GM19395 (cell line): ENCODE measurements around the gene ALDH5A1.
"Not testable (repeated sequence)": the region's sequence is repeated elsewhere in the genome, so short reads cannot be mapped to it uniquely, and the experiment has no call there.

ENCODE experiments used
- ATAC-seq: cut with Tn5 transposase; IDR thresholded peaks from one replicate; pipeline ENCODE4 v1.9.1; 2021; ENCODE audit warnings: mild to moderate bottlenecking, moderate library complexity; ENCODE audit not compliant: unreplicated experiment

ALDH5A1 gene

DNA sequence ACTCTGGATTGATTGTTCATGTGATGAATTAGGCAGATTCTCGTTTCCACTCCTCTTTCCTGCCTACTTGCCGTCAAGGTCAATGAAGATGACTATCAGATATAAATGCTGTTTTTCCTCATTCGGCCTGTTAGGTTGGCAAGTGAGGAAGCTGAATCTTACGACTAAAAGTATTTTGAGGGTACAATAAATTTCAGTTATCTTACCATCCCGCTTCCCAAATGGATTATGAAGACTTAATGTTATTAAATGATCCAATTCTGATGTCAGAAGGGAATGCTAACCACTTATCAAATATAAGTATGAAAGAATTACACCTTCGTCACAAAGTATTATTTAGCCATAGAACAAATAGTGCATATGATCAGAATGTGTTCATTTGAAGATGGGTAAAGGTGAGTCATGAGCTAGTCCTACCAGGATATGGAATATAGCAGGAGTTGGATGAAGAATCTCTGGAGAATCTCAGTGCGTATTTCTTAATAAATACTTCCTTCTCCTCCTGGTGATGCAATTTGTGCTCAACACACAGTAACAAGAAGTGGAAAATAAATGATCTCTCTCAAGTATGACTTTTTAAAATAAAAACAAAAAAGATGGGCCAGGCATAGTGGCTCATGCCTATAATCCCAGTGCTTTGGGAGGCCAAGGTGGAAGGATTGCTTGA, 10.0 kb upstream of the ALDH5A1 start:
- no peak for ATAC-seq

DNA sequence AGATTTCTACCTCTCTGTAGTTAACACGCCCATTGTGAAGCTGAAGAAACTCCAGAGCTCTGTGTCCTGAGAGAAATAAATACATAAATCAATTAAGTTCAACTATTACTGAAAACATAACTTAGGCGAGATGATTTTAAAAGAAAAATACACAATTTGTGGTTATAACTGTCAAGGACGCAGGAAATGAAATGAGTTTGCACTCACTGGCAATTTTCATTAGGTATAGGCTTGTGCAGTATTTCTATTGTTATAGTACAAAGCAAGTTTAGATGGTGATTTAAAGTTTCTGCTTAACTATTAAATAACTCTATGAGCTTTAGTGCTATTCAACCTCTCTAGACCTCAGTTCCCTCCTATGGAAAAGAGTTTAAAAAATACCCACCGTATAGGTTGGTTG, 8.7 kb upstream of the ALDH5A1 start:
- no peak for ATAC-seq

DNA sequence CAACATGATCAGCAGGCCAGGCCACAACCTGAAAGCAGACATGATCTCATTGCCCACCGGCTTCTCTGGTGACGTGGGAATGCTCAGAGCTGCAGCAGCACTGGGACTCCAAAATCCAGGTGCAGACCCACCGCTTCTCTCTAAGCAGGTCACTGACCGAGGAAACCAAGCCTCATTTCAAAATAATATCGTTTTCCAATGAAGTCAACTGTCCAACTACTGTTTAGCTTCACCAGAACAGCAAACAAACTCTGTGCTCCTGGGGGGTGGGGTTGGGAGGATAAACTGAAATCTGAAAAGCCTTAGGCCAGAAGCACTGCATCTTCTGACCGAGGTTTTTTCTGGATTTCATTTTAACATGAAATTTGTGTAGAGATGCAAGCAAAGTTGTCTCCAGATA, 5.3 kb upstream of the ALDH5A1 start, which contains the start of gene GPLD1:
TSS of gene GPLD1 (minus strand) at position 109 of the 400 bp plus-strand sequence. CDS start at position 42, 67 bp downstream.
- no peak for ATAC-seq

DNA sequence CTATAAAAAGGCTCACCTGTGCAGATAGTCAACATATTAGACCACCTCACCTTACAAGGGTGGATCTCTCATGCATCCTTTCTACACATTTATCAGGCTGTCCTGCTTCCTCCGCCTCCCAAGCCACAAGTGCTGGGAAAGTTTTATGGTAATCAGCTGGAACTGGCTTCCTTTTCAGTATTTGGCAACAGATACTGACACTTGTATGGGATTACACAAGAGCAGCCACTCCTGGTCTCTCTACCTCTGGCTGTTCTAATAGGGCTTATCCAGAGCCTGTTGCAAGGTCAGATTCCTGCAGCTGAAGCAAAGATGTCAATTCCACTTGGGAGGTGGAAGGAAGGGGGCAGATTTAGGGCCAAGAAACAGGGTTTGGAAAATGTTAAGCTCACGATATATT, 4.9 kb upstream of the ALDH5A1 start:
- no peak for ATAC-seq

DNA sequence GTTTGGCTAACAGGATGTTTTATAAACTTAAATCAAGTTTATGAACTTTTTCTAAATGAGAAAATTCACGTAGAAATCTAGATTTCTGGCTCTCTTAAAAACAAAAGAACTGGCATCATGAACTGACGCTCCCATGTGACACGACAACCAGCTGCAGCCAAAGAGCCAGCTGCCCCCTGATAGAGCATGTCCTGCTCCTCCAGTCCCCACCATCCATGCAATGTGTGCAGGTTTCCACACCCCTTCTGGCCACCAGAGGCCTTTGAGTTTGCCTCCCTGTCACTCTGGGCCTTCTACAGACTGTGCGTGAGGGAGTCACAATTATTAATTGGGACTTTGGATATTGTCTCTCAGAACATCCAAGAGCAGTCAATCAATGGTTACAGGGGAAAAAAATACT, 3.8 kb upstream of the ALDH5A1 start:
- no peak for ATAC-seq

DNA sequence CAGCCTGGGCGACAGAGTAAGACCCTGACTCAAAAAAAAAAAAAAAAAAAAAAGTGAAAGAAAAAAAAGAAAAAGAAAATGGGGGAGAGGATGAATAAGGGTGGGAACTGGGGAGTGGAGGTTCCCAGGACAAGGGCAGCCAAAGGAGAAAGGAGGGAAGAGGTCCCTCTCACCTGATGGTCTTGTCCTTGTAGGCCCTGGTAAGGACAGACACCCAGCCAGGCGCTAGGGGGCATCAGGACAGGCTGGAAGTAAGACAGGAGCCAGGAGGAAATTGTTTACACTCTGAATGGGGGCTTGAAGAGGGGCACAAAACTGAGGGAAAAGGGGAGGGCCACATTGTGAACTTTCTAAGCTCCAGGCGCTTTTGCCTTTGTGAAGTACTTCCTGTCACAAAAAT, 2.3 kb upstream of the ALDH5A1 start:
- no peak for ATAC-seq

DNA sequence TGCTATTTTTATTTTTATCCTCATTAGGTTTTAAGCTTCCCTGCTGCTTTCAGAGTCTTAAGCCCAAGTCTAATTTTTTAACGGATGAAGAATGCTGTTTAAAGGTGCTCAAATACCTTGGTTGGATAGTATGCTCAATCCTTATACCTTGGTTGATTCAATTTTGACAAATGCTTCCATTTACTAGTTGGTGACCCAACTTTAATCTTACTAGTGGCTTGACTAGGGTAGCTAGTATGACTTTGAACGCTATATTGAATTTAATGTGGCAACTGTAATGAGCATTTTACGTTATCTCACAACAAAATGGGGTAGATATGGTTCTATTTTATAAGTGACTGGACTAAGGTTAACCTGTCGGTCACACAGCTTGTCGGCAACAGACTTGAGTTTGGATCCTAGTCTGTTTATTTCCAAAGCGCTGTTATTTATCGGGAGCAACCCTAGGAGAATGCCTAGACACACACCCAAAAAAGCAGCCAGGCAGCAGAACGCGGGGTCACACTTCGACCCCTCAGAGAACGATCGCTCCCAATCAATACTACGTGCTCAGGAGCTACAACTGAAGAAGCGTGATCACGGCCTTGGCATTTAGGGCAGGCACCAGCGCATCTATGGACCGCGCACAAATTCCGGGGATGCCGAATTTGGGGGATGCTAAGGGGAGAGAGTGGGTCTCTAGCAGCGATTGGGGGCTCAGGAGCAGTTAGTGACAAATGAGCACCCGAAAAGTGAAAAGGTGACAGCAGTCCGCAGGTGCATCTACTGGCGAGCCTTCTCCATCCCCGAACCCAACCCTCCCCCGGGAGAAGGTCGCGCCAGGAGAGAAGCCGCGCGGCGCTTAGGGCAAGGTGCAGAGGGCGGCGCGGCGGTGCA, 586 bp upstream of the ALDH5A1 start:
- peak; percentile 15 for ATAC-seq

DNA sequence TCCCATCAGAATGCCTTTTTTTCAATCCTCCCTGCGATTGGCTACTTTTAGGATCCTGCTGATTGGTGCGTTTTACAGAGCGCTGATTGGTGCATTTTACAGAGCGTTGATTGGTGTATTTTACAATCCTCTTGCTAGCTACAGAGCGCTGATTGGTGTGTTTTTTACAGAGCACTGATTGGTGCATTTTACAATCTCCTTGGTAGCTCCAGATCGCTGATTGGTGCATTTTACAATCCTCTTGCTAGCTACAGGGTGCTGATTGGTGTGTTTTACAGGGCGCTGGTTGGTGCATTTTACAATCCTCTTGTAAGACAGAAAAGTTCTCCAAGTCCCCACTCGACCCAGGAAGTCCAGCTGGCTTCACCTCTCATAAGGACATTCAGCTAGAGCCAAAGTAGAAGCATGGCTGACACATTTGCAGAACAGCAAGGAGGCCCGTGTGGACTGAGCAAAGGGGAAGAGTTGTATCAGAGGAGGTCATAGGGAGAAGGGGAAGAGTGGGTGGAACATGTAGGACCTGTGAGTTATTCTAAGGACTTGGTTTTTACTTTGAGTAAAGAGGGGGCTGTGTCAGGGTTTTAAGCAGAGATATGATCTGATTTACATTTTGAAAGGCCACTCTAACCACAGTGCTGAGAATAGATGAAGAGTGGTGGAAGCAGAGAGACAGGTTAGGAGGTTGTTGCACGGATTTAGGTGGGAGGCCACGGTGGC, 2.6 kb downstream of the ALDH5A1 start:
- ATAC-seq, result no peak

DNA sequence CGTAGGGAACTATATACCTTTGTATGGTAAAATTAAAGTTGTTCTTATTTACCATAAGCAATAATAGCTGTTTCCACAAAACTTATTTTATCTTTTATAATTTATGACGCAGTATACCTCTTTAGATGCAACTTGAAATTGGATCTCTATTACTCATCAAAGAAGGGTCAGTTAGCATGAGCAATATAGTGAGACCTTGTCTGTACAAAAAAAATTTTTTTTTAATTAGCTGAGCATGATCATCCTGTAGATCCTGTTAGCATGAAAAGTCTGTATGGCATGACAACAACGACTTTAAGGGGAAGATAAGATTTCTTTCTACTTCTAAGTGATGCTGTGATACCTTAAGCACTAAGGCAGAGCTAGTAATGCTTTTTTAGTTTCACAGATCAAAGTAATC, 5.9 kb downstream of the ALDH5A1 start:
- no peak for ATAC-seq

DNA sequence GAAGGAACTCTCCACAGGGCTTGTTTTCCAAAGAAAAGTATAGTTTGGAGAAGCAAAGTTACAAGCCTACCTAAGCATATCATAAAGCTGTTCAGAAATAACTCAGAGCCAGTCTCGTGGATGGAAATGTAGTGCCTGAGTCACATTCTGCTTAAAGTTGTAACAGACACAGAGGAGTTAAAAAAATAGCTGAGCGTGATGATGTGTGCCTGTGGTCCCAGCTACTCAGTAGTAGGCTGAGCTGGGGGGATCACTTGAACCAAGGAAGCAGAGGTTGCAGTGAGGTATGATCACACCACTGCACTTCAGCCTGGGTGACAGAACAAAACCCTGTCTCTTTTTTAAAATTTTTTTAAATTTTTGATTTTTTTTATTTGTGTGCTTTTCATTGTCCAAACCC, 6.6 kb downstream of the ALDH5A1 start:
- ATAC-seq, result no peak

DNA sequence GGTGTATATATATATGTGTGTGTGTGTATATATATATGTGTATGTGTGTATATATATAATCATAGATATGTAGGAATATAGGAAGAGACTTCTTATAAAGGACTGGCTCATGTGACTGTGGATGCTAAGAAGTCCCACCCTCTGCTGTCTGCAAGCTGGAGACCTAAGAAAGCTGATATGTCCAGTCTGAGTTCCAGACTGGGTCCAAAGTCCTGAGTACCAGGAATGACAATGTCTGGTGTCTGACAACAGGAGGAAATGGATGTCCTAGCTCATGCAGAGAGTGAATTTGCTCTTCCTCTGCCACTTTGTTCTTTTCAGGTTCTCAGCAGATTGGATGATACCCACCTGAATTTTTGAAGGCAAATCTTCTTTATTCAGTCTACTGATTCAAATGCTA, 7.1 kb downstream of the ALDH5A1 start:
- no peak for ATAC-seq

DNA sequence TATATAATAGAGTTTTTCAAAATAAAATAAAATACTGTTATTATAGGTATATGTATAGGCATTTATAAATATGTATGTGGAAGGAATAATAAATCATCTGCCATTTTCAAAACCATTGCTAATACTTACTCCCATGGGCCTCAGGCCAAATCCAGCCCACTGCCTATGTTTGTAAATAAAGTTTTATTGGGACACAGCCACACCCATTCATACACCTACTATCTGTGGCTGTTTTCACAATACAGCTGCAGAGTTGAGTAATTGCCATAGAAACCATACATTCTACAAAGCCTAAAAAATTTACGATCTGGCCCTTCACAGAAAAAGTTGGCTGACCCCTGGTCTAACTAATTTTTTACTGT, 9.5 kb downstream of the ALDH5A1 start:
- no peak for ATAC-seq

DNA sequence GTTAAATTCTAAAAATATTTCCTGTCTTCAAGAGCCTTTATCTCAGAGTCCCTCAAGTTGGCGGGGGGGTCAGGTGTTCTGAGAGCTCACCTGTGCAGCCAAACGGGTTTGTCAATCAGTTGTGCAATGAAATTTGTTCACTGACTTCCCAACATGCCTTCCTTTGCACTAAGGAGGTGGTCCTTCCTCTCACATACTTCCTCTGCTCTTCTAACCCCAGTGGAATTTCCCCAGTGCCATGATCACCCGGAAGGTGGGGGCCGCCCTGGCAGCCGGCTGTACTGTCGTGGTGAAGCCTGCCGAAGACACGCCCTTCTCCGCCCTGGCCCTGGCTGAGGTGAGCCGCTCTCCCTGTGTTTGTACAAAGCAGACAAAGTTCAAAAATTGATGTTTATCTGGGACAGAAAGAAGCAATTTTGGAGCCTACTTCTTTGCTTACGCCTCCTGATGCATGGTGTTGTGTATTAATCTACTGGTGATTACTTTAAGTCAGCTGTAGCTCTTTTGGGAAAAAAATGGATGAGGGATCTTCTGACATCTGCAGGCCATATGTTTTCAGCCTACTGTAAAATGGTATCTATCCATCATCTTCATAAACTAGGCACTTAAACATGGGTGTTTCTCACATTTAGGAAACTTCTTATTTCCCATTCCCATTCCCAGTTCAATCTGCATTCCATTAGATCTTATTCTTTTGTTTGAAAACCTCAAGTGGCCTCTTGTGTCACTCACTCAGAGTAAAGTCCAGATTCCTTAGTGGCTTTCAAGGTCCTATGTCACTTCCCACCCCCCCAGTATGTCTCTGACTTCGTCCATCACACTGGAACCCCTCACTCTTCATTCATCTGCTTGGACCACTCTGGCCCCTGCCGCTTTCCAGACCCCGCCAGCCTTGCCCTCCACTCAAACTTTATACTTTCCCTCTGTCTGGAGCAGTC, 10.1 kb downstream of the ALDH5A1 start:
- ATAC-seq, result no peak

DNA sequence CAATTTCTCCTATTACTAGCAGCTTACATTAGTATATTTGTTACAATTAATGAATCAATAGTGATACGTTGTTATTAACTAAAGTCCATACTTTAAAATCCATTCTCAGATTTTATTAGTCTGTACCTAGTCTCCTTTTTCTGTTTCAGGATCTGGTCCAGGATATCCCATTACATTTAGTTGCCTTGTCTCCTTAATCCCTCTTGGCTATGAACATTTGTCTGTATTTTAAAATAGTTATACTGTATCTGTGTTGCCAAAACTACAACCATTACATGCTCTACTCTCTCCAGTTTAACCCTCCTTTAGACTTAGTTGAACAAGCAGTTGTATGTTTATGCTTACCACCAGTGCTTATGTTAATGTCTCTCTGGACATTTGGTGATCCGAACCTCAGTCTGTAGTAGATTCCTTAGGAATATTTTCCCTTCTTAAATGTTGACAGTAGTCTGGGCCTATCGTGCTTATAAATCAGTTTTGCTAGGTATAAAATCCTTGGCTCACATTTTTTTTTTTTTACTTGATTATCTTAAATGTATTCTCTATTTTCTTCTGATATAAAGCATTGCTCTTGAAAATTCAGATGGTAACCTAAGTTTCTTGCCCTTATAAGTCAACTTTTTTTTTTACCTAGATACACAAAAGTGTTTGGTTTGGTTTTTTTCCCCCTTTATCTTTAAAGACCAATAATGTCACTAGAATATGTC, 12.2 kb downstream of the ALDH5A1 start:
- no peak for ATAC-seq

DNA sequence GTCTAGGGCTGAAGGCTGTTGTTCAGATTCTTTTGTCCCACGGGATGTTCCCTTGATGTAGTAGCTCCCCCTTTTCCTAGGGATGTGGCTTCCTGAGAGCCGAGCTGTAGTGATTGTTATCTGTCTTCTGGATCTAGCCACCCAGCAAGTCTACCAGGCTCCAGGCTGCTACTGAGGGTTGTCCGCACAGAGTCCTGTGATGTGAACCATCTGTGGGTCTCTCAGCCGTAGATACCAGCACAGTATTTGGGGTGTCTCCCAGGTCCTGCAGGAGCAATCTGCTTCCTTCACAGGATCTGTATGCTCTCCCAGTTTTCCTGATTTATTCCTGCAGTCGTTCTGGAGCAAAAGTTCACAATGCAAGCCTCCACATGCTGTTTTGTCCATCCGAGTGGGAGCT, 17.2 kb downstream of the ALDH5A1 start:
- ATAC-seq, result not testable (repeated sequence)

DNA sequence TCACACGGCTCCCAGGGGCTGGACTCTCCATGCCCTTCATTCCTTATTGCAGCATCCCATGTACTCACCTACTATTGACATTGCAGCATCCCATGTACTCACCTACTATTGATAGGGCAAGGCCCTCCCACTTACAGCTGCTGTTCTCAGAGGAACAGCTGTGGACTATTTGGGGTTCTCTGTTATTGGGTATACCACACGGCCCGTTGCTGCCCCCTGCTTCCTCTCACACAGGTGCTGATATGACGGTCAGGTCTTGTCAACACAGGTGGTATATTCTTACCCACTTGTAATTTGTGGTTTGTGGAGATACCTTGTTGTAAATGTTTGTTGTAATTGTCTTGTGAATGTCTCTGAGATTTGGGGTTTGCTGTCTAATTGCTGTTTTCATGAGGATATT, 18.8 kb downstream of the ALDH5A1 start:
- no peak for ATAC-seq

DNA sequence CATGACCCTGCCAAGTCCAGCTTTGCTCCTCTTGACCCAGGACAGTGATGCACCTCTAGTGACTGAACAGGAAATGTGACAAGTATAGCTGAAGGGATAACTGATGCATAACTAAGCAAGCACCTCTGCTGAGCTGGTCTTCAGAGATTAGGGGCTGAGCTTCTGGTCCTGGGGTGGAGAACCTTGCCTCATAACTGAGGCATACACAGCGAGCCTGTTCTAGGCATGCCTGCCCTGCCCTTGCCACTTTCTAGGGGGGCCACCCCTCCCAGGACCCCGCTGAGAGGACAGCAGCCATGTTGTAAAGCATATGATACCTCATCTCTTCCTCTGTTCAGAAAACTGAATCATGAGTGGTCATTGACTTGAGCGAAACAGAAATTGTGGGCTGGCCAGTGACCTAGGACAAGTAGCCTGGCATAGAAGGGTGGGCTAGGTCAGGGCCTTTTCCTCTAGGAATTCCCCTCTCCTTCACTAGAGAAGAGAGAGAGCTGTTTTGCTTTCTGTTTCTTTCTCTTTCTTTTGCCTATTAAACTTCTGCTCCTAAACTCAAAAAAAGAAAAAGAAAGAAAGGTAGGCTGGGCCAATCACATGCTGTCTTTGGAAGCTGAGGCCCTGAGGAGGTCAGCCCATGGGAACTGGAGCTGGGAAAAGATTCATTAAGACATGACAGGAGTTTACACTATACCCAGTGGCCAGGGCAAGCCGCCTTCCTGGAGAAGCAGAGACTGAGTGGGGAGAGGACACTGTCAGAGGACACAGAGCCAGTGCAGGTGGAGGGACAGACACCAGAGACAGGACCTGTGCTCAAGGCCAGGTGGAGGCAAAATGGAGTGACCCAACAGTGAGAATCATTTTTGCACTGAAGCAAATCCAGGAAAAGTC, 23.1 kb downstream of the ALDH5A1 start:
- peak; percentile 84 for ATAC-seq

DNA sequence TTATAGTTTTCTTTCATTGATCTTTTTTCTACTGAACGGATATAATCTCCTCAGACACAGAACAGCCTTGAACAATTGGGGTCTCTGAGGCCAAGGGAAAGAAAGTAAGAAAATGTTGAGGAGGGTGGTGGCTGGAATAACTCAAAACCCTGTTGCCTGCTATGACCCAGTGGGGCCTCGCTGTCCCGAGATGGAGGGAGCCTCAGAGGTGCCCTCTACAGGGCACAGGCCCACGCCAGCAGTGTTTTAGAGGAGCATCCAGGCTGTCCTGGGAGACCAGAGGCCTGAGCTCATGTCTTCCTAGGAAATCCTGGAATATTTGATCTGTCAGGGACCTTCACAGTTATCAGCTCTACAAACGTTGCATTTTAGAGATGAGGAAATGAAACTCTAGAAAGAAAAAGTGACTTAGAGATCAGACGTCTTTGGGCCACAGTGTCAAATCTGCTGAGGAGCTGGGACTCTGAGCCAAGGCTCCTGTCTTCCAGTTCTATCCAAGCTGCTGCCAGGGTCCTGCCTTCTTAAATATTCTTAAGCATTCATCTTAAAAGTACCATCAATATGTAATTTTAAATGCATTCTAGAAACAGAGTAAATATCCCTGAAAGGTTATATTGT, 26.3 kb downstream of the ALDH5A1 start:
- peak; percentile 46 for ATAC-seq
